GM12873 (cell line): Measurements from ENCODE around the gene SRF.

Source experiments
- TF ChIP-seq, protein P1 (sequence below): IDR thresholded peaks from 2 replicates; pipeline ENCODE4 v1.5.1; 2012; ENCODE audit warnings: low read depth, mild to moderate bottlenecking, moderate library complexity, low read length, control low read depth; ENCODE audit not compliant: insufficient read depth; ENCODE audit errors: missing control alignments

SRF gene

DNA sequence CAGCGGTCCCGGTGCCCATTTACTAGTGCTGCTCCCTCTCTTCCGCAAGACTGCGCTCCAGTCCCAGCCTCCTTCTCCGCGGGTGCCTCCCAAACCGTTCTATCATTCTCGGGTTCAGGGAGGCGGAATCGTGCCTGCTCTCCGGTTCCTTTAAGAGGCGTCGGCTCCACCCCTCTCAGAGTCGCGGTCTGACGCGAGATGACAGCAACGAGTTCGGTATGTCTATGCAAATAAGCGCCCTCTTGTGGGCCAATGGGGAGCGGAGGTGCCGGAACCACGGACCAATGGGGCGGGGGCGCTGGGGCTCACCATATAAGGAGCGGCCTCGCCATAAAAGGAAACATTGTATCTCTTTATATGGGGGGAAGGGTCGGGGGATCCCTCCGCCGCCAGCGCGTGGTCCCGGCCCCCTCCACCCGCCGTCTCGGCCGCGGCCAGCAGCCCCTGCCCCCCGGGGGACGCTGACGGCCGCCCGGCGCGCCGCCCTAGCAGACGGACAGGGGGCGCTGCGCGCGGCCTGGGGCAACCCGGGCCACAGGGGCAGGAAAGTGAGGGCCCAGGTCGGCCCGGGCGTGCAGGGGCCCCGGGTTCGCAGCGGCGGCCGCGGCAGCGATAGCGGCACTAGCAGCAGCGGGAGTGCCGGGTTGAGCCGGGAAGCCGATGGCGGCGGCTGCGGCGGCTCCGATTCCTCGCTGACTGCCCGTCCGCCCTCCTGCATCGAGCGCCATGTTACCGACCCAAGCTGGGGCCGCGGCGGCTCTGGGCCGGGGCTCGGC is at the start of gene SRF:
SRF (plus strand) TSS at position 339 of the 776 bp plus-strand sequence; CDS start at position 727, 388 bp downstream.
- TF ChIP-seq, protein P1, sequence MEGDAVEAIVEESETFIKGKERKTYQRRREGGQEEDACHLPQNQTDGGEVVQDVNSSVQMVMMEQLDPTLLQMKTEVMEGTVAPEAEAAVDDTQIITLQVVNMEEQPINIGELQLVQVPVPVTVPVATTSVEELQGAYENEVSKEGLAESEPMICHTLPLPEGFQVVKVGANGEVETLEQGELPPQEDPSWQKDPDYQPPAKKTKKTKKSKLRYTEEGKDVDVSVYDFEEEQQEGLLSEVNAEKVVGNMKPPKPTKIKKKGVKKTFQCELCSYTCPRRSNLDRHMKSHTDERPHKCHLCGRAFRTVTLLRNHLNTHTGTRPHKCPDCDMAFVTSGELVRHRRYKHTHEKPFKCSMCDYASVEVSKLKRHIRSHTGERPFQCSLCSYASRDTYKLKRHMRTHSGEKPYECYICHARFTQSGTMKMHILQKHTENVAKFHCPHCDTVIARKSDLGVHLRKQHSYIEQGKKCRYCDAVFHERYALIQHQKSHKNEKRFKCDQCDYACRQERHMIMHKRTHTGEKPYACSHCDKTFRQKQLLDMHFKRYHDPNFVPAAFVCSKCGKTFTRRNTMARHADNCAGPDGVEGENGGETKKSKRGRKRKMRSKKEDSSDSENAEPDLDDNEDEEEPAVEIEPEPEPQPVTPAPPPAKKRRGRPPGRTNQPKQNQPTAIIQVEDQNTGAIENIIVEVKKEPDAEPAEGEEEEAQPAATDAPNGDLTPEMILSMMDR, result peak; percentile 63

- TF ChIP-seq, protein P1, result no peak
Measured at GRCh38 chr6:43122146-43122545, 48.9 kb upstream of the SRF start.

- TF ChIP-seq, protein P1, result no peak
Measured at GRCh38 chr6:43123461-43124314, 47.4 kb upstream of the SRF start.

- TF ChIP-seq, protein P1, result no peak
Measured at GRCh38 chr6:43124481-43124880, 46.6 kb upstream of the SRF start.

DNA sequence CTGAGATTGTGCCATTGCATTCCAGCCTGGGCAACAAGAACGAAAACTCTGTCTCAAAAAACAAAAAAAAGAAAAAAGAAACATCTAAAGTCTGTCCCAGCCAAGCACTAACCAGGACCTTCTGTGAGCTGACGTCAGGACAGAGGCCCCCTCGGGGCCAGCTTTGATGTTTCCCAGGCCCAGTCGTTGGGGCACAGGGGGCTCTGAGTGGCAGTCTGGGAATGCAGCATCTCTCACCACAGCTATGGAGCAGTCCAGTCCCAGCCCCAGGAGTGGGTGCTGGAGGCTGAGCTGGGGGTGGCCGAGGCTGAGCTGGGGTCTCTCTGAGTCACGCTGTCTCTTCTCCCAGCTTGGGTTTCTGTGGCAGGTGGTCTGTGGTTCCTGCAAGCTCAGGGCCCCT is 46.0 kb upstream of the SRF start:
- TF ChIP-seq, protein P1, result no peak

- TF ChIP-seq, protein P1, result no peak
Measured at GRCh38 chr6:43125555-43125954, 45.5 kb upstream of the SRF start.

GRCh38 chr6:43127180-43127579 is 43.9 kb upstream of the SRF start:
- TF ChIP-seq, protein P1, result no peak
